MM.1S (cell line): ENCODE measurements around the gene MYL5.

ENCODE experiments used
- DNase-seq: peaks from one replicate; pipeline ENCODE4 v3.0.0-alpha.2; 2015
- H2AFZ ChIP-seq: fragments of 300-600 bp; sonication (generic); 2 replicates; pipeline ENCODE4 v1.6.0; 2016; ENCODE audit warnings: antibody characterized with exemption, low read length
- H3F3A ChIP-seq: fragments of 300-600 bp; sonication (generic); 2 replicates; pipeline ENCODE4 v1.6.1; 2016; ENCODE audit warnings: mild to moderate bottlenecking, antibody characterized with exemption, low read length, moderate library complexity, mixed read lengths; ENCODE audit not compliant: insufficient read depth
- H3K27ac ChIP-seq: fragments of 300-600 bp; sonication (generic); 2 replicates; pipeline ENCODE4 v1.5.1; 2016; ENCODE audit warnings: mild to moderate bottlenecking, low read length
- H3K27me3 ChIP-seq: fragments of 300-600 bp; sonication (generic); replicated peaks from 2 replicates; pipeline ENCODE4 v1.6.0; 2016; ENCODE audit warnings: low read length; ENCODE audit not compliant: insufficient read depth
- H3K36me3 ChIP-seq: fragments of 300-600 bp; sonication (generic); replicated peaks from 2 replicates; pipeline ENCODE4 v1.6.1; 2016; ENCODE audit warnings: mild to moderate bottlenecking, low read length, mixed read lengths; ENCODE audit not compliant: insufficient read depth
- H3K4me1 ChIP-seq: fragments of 300-600 bp; sonication (generic); 2 replicates; pipeline ENCODE4 v1.6.1; 2016; ENCODE audit warnings: low read length, mixed read lengths
- H3K4me2 ChIP-seq: fragments of 300-600 bp; sonication (generic); 2 replicates; pipeline ENCODE4 v1.6.0; 2016; ENCODE audit warnings: low read depth, low read length
- H3K4me3 ChIP-seq: fragments of 300-600 bp; sonication (generic); 2 replicates; pipeline ENCODE4 v1.5.1; 2016; ENCODE audit warnings: low read length, mixed read lengths
- H3K79me2 ChIP-seq: fragments of 300-600 bp; sonication (generic); 2 replicates; pipeline ENCODE4 v1.6.1; 2016; ENCODE audit warnings: mixed run types, low read length, mixed read lengths
- H3K9ac ChIP-seq: fragments of 300-600 bp; sonication (generic); 2 replicates; pipeline ENCODE4 v1.6.1; 2016; ENCODE audit warnings: low read length, mixed read lengths
- H3K9me2 ChIP-seq: fragments of 300-600 bp; sonication (generic); replicated peaks from 2 replicates; pipeline ENCODE4 v1.6.1; 2016; ENCODE audit warnings: mild to moderate bottlenecking, low read length, mixed read lengths; ENCODE audit not compliant: insufficient read depth
- H3K9me3 ChIP-seq: fragments of 300-600 bp; sonication (generic); replicated peaks from 2 replicates; pipeline ENCODE4 v1.6.1; 2016; ENCODE audit warnings: mild to moderate bottlenecking, low read length, mixed read lengths; ENCODE audit not compliant: insufficient read depth
- H4K20me1 ChIP-seq: fragments of 300-600 bp; sonication (generic); 2 replicates; pipeline ENCODE4 v1.6.1; 2016; ENCODE audit warnings: mild to moderate bottlenecking, low read length, moderate library complexity, mixed read lengths; ENCODE audit not compliant: insufficient read depth
- CTCF ChIP-seq: fragments of 300-600 bp; sonication (generic); IDR thresholded peaks from 2 replicates; pipeline ENCODE4 v1.5.1; 2016; ENCODE audit warnings: antibody characterized with exemption, low read length, mixed read lengths
- EZH2 ChIP-seq: fragments of 300-600 bp; sonication (generic); optimal IDR thresholded peaks from 2 replicates; pipeline ENCODE3; 2017; ENCODE audit warnings: low read depth, mild to moderate bottlenecking, antibody characterized with exemption, low read length, mixed read lengths
- EZH2phosphoT487 ChIP-seq: fragments of 300-600 bp; sonication (generic); IDR thresholded peaks from 2 replicates; pipeline ENCODE4 v1.6.1; 2018; ENCODE audit warnings: antibody characterized with exemption, low read length

Gene MYL5

GRCh38 chr4:725391-726234 is 51.3 kb downstream of the MYL5 start:
- Histone ChIP-seq H3K4me3 (no peak overlapping the region), H4K20me1 (no peaks in the 10 kb centered on the region), H3K27me3 (no peaks in the 10 kb centered on the region), H3F3A (no peaks in the 10 kb centered on the region), H3K4me1 (no peaks in the 10 kb centered on the region), H3K27ac (no peak overlapping the region), H3K9me3 (no peaks in the 10 kb centered on the region), H2AFZ (no peak overlapping the region), H3K79me2 (no peaks in the 10 kb centered on the region), H3K9me2 (no peaks in the 10 kb centered on the region), H3K36me3 (no peaks in the 10 kb centered on the region), H3K9ac (no peak overlapping the region), H3K4me2 (no peak overlapping the region)
- no peak for DNase-seq
- TF ChIP-seq CTCF (no peak), EZH2phosphoT487 (no peak), EZH2 (no peak)

GRCh38 chr4:726235-726787 is 52.0 kb downstream of the MYL5 start:
- Histone ChIP-seq H3K4me3 (no peak overlapping the region), H3K79me2 (no peaks in the 10 kb centered on the region), H3K27ac (no peak overlapping the region), H3K9me2 (no peaks in the 10 kb centered on the region), H2AFZ (no peak overlapping the region), H3K27me3 (no peaks in the 10 kb centered on the region), H3K9me3 (no peaks in the 10 kb centered on the region), H4K20me1 (no peaks in the 10 kb centered on the region), H3K4me1 (no peaks in the 10 kb centered on the region), H3F3A (no peaks in the 10 kb centered on the region), H3K4me2 (no peak overlapping the region), H3K36me3 (no peaks in the 10 kb centered on the region), H3K9ac (no peak overlapping the region)
- no peak for DNase-seq
- TF ChIP-seq EZH2 (no peak), EZH2phosphoT487 (no peak), CTCF (no peak)

- Histone ChIP-seq H3K79me2 (no peaks in the 10 kb centered on the region), H3K9me2 (no peaks in the 10 kb centered on the region), H3K27ac (no peak overlapping the region), H4K20me1 (no peaks in the 10 kb centered on the region), H3F3A (no peaks in the 10 kb centered on the region), H2AFZ (no peak overlapping the region), H3K4me3 (no peak overlapping the region), H3K4me2 (no peak overlapping the region), H3K9ac (no peak overlapping the region), H3K9me3 (no peaks in the 10 kb centered on the region), H3K4me1 (no peaks in the 10 kb centered on the region), H3K36me3 (no peaks in the 10 kb centered on the region), H3K27me3 (no peaks in the 10 kb centered on the region)
- TF ChIP-seq EZH2phosphoT487 (no peak), CTCF (no peak), EZH2 (no peak)
- no peak for DNase-seq
Measured at GRCh38 chr4:726838-727237, 52.5 kb downstream of the MYL5 start.
